ENCODE measurements around the gene FIP1L1.

- TF ChIP-seq CTCF (IDR thresholded peaks at IDR 0.05; ENCODE audit: low read depth, low read length, poor library complexity, severe bottlenecking) (no peak), EZH2phosphoT487 (IDR thresholded peaks at IDR 0.05; ENCODE audit: borderline replicate concordance, low read length) (no peak)
These were observed 100.2 kb downstream of the FIP1L1 start for GRCh38 chr4:53477636-53478035.
